HG03039 (cell line): ENCODE measurements around the gene WIPF2.

ENCODE experiments used
- ATAC-seq: cut with Tn5 transposase; IDR thresholded peaks from one replicate; pipeline ENCODE4 v1.9.1; 2021; ENCODE audit warnings: mild to moderate bottlenecking, moderate library complexity; ENCODE audit not compliant: unreplicated experiment

Gene WIPF2

DNA sequence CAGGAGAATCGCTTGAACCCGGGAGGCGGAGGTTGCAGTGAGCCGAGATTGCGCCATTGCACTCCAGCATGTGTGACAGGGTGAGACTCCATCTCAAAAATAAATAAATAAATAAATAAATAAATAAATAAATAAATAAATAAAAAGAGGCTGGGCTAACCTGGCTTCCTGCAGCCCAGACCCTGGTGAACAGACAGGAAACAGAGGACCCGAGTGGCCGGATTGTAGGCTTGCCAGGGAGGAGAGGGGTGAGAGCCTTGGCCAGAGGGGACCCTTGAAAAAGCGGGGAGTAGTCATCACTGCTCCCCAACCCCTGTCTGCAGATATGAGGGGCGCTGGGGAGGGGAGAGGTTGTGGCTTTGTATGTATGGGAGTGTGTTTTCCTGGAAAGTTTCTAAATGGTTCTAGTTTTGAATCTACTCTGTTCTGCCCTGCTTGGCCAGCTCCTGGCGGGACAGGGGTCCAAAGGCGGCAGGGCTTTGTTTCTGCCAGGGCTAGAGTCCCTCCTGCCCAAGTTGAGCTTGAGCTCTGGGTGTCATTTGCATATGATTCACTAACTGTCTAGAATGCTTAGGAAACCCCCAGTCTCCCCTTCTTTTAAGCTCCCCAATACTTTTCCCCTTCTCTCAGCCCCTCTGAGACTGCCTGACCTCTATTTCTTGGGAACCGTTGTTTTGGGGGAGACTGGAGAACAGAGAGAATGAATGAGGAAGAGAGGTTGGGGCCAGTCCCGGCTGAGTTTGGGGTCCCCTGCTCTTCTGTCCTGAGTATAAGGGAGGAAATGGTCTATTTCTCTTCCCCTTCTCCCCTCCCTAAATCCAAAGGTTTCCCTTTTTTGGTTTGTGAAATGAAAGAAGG, 106.3 kb downstream of the WIPF2 start:
- ATAC-seq: no peak

DNA sequence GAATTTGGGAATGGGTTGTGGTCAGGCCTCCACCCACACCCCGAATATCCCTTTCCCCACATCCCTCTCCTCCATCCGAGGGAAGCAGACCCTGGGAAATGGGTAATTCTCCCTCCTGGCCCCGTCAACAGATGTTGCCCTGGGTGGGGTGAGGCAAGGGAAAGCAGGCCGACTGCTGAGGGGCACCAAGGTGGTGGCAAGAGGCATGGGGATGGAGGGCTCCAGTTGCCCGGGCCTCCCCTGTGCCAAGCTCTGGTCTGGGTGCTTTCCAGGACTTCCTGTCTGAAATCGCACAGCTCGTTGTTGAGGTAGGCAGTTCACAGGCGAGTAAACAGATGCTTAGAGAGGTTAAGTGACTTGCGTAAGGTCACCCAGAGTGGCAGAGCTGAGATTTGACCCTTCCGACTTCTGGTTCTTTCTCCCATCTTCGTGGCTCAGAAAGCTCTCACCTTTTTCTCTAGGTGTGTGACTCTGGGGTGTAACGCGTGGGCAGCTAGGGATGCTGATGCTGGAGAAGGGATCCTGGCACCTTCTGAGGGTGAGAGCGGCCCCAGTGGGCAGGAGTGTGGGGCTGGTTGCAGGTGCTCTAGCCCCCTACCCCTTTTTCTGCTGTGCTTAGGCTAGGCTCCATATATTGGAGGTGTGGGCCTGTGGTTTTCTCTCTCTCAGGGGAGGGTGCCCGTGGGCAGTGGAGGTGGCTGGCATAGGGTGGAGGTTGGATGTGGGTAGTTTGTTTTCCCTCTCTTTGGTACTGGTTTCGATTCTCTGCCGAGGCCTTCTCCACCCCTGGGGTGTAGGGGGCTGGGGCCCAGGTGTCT, 107.1 kb downstream of the WIPF2 start:
- no peak for ATAC-seq

DNA sequence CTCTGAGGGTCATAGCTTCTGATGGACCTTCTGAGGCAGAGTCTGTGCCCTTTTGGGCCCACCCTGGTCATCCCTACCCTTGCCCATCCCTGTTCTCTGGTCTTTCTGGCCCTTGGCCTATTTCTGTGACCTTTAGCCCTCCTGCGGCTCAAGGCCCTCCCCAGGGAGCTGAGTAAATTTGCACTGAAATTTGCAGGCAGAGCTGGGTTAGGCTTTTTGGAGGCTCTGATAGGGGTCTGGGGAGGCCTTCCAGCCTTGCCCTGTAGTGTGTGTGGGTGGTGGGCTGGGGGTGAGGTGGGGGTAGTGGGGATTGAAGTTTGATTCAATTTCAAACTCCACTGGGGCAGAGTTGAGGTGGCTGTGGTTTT, 107.7 kb downstream of the WIPF2 start:
- ATAC-seq: no peak

DNA sequence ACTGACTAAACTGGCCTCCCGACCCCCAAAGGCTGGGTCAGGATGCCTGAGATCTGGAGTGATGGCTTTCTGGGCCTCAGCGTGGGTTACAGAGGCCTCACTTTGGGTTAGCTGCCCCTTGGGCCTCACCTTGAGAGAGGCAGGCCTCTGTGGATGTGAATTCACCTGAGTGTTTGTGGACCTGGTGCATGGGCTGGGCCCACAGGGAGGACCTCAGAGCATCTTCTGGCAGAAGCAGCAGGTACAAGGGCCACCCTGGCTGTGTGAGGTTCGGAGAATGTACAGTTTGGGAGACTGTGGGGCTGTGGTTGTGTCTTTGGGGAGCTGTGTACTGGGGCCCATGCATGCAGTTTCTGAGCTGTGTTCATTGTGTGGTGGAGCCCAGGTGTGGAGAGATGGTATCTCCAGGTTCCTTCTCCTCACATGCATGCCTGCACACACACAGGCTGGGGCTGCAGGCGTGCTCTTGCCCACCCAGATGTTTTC, 108.2 kb downstream of the WIPF2 start:
- no peak for ATAC-seq

DNA sequence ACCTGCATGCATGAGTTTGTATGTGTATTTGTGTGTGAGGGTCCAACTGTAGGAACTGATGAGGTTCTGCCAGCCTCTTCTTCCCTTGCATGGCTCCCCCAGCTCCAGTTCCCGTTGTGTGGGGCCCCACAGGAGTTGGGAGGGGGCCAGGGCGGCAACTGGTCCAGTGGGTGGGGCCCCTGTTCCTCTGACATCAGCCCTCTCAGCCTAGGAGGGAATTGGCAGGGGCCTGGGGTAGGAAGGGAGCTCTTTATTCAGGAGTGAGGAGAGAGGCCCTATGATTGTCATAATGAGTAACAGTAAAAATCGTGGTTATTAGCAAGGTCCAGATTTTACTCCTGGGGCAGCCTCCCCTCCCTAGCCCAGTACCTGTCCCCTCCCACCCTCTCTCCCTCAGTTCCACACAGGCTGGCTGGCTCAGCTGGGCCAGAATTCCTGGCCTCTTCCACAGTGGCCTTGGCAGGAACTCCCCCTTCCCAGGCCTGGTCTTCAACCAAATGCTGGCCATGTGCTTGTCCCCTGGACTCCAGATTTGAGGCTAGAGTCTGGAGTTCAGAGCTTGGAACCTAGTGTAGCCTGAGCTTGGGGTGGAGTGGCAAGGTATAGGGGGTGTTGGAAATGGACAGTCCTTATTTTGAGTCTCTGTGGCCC, 108.8 kb downstream of the WIPF2 start:
- ATAC-seq: no peak

DNA sequence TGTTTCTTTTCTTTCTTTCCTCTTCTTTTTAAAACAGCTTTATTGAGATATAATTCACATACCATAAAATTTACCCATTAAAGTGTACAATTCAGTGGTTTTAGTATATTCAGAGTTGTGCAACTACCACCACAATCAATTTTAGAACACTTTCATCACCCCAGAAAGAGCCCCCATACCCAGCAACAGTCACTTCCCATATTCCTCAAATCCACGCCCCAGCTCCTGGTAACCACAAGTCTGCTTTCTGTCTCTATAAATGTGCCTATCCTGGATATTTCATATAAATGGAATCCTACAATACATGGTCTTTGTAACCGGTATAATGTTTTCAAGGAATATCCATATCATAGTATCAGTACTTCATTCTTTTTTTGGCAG, 109.3 kb downstream of the WIPF2 start:
- no peak for ATAC-seq

DNA sequence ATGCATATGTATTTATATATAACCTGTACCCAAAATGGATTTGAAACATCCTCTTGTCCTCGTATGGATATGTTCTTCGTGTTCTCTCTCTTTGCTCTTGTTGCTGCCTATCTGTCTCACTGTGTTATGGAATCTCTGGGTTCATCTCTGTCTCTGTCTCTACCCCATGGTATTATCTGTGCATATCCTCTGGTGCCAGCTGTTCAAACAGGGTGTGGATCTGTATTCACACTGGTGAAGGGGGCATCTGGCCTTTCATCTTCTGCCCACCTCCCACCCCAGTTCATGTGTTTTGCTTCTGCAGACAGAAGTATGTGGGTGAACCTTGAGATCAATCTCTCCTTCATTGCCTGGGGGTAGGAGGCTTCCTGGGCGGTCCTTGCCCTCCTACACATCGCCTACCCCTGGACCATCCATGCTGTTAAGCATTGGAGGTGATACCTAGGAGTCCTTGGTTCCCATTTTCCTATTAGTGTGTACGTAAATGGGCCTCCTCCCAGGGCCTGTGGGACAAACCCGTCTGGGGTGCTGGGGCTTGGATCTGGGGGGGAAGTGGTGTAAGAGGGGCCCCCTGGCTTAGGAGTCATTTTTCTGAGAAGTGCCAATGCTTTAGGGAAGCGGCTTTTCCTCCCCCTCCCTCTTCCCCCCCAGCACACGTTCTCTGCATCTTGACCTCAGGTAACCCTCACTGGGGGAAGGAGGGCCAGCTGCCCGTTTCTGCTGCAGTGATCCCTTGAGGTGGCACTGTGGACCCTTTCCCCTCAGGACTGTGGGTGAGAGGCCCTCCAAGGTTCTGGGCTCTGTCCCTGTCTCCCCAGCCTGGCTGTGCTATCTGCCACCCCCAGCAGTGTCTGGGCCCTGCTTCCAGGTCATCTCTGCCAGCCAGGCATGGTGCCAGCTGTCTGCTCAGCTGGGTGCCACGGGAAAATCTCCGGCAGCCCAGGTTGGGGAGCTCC, 111.0 kb downstream of the WIPF2 start:
- no peak for ATAC-seq

DNA sequence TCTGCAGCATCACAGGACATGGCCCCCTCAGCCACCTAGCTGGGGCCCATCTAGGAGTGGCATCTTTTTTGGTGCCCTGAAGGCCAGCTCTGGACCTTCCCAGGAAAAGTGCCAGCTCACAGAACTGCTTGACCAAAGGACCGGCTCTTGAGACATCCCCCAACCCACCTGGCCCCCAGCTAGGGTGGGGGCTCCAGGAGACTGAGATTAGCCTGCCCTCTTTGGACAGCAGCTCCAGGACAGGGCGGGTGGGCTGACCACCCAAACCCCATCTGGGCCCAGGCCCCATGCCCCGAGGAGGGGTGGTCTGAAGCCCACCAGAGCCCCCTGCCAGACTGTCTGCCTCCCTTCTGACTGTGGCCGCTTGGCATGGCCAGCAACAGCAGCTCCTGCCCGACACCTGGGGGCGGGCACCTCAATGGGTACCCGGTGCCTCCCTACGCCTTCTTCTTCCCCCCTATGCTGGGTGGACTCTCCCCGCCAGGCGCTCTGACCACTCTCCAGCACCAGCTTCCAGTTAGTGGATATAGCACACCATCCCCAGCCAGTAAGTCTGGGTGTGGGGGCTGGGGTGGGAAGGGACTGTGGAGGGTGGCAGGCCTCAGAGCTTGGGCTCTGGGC, 111.9 kb downstream of the WIPF2 start:
- no peak for ATAC-seq

DNA sequence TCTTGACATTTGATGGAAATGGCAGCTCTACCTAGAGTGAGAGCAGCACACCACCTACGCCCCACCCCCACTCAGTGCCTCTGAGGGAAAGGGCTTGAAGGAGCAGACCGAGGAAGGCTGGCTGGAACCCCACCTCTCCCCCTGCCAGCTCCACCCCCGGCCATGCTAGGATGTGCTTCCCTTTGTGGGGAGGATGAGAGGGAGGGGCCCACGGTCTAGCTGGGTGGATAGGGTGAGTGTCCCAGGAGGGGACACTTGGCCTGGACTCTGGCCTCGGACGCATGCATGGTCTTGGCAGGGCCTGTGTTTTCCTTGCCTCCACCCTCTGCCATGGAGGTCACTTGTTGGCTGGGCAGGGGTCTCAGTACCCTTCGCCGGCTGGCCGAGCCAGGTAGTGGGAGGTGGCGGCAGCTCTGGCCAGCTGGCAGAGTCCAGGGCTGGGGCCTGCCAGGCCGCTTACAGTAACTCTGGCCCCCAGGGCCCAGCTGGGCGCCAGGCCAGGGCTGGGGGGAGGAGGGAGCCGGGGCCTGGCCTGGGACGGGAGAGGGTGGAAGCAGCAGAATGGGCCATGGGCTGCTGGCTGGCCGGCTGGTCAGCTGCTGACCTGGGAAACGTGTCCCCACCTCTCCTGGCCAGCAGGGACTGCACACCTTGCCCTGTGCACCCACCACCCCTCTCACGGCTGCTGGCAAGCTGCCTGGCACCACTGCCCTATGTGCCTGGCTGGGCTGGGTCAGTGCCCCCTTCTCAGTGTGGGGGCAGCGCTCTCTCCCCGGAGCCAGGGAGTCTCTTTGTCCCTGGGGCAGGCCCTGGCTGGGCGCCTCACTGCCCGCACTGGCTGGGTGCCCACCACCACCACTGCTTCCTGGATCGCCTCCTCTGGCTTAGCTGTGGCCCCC, 112.9 kb downstream of the WIPF2 start:
- ATAC-seq: no peak
